ENCODE results near the gene FRMD6. TPM values are rescaled to one million over a fixed set of nuclear protein-coding genes. Genes with fewer than 3 reads are reported as not detected.
A peak's percentile ranks its signal among the peaks of the same experiment; 100 is the strongest.

FRMD6 gene
- total RNA-seq, 1 donor from 2014 or later, result 5.5 TPM

- peaks cover 3% of the 10 kb centered on the region for H3K9me3 Mint-ChIP-seq
- no peak for DNase-seq
- H3K4me1 Mint-ChIP-seq, result no peaks in the 10 kb centered on the region
- no peak overlapping the region for H3K27ac Mint-ChIP-seq
- H3K36me3 Mint-ChIP-seq (ENCODE audit: low read depth), result no peaks in the 10 kb centered on the region
- H3K27me3 Mint-ChIP-seq, result no peaks in the 10 kb centered on the region
- intact Hi-C loops (cut with micrococcal nuclease), result no loop called here
- H3K4me3 Mint-ChIP-seq, result no peak overlapping the region
Observed at GRCh38 chr14:51663783-51664326, 12.1 kb downstream of the FRMD6 start.

DNA sequence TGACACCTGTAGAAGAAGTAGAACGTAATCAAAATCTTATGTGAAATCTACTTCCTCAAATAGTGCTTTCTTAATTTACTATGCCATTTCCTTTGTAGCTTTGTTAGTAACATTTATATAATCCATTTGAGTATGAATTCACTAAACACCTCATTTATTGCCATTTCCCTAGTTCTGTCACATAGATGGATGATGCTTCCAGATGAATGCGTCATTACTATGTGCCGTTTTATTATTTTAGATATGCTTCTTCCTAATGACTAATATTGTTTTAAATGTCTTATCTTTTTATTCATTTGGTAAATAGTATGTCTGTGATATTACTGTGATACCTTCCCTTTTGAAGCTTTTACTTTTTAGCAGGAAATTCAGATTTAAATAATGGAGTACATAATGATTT lies 14.4 kb downstream of the FRMD6 start:
- Mint-ChIP-seq H3K27me3 (no peaks in the 10 kb centered on the region), H3K4me1 (no peaks in the 10 kb centered on the region), H3K36me3 (ENCODE audit: low read depth) (no peaks in the 10 kb centered on the region), H3K27ac (no peak overlapping the region), H3K9me3 (peaks cover 3% of the 10 kb centered on the region), H3K4me3 (no peak overlapping the region)
- no peak for DNase-seq
- intact Hi-C loops (cut with micrococcal nuclease), result no loop called here

- Mint-ChIP-seq H3K36me3 (ENCODE audit: low read depth) (no peaks in the 10 kb centered on the region), H3K4me3 (no peak overlapping the region), H3K4me1 (no peaks in the 10 kb centered on the region), H3K9me3 (peaks cover 3% of the 10 kb centered on the region), H3K27me3 (no peaks in the 10 kb centered on the region), H3K27ac (no peak overlapping the region)
- no peak for DNase-seq
- intact Hi-C loops (cut with micrococcal nuclease), result no loop called here
Observed at GRCh38 chr14:51666826-51667225, 15.1 kb downstream of the FRMD6 start.

DNA sequence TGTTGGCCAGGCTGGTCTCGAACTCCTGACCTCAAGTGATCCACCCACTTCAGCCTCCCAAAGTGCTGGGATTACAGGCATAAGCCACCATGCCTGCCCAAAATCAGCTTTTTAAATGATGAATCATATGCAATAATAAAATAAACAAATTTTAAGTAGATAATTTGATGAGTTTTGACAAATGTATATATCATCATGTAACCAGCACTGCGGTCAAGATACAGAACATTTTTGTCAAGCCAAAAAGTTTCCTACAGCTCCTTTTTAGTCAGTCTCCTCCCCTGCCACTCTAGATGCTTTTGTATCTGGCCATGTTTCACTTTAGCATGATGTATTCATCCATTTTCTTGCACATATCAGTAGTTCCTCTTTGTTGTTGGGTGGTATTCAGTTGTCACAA lies 17.2 kb downstream of the FRMD6 start:
- Mint-ChIP-seq H3K36me3 (ENCODE audit: low read depth) (no peaks in the 10 kb centered on the region), H3K4me3 (no peak overlapping the region), H3K27ac (no peak overlapping the region), H3K4me1 (no peaks in the 10 kb centered on the region), H3K27me3 (peaks cover 4% of the 10 kb centered on the region), H3K9me3 (peaks cover 3% of the 10 kb centered on the region)
- intact Hi-C loops (cut with micrococcal nuclease), result no loop called here
- no peak for DNase-seq

GRCh38 chr14:51674294-51675002 lies 22.7 kb downstream of the FRMD6 start:
- intact Hi-C loops (cut with micrococcal nuclease), result no loop called here
- no peak overlapping the region for H3K4me3 Mint-ChIP-seq
- H3K27me3 Mint-ChIP-seq, result peaks cover 6% of the 10 kb centered on the region
- no peak overlapping the region for H3K27ac Mint-ChIP-seq
- H3K4me1 Mint-ChIP-seq, result peaks cover 10% of the 10 kb centered on the region
- no peak for DNase-seq
- no peaks in the 10 kb centered on the region for H3K9me3 Mint-ChIP-seq
- no peaks in the 10 kb centered on the region for H3K36me3 Mint-ChIP-seq (ENCODE audit: low read depth)

- H3K4me1 Mint-ChIP-seq, result peaks cover 10% of the 10 kb centered on the region
- peaks cover 6% of the 10 kb centered on the region for H3K27me3 Mint-ChIP-seq
- H3K9me3 Mint-ChIP-seq, result no peaks in the 10 kb centered on the region
- DNase-seq, result no peak
- no peak overlapping the region for H3K4me3 Mint-ChIP-seq
- no peak overlapping the region for H3K27ac Mint-ChIP-seq
- intact Hi-C loops (cut with micrococcal nuclease), result loop anchor here (1.0 kb wide), 1 partner anchor 23 kb away; no protein-coding TSS in a partner anchor
- H3K36me3 Mint-ChIP-seq (ENCODE audit: low read depth), result no peaks in the 10 kb centered on the region
Observed at GRCh38 chr14:51676549-51676948, 24.8 kb downstream of the FRMD6 start.

DNA sequence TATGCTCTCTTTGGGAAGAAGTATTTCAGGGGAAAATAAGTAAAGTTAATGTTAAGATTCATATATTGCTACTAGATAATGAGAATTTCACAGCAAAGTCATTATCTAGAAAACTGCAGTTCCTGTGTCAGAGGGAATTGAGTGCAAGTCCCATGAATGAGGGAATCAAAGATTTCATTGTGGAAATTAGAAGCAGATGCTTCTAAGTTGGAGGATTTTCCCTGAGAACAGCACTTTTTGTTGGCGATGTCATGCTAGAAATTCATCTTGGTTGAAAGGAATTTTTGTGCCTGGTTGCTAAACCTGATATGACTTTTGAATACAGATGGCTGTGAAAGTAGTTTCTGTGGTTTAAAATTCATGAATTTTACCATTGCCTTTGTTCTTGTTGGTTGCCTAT lies 25.6 kb downstream of the FRMD6 start:
- intact Hi-C loops (cut with micrococcal nuclease), result no loop called here
- Mint-ChIP-seq H3K9me3 (no peaks in the 10 kb centered on the region), H3K27me3 (peaks cover 6% of the 10 kb centered on the region), H3K36me3 (ENCODE audit: low read depth) (no peaks in the 10 kb centered on the region), H3K4me3 (no peak overlapping the region), H3K27ac (no peak overlapping the region), H3K4me1 (peaks cover 10% of the 10 kb centered on the region)
- no peak for DNase-seq

GRCh38 chr14:51677738-51678137 lies 26.0 kb downstream of the FRMD6 start:
- Mint-ChIP-seq H3K4me1 (peaks cover 10% of the 10 kb centered on the region), H3K9me3 (no peaks in the 10 kb centered on the region), H3K27me3 (peaks cover 6% of the 10 kb centered on the region), H3K36me3 (ENCODE audit: low read depth) (no peaks in the 10 kb centered on the region), H3K27ac (no peak overlapping the region), H3K4me3 (no peak overlapping the region)
- intact Hi-C loops (cut with micrococcal nuclease), result no loop called here
- no peak for DNase-seq

DNA sequence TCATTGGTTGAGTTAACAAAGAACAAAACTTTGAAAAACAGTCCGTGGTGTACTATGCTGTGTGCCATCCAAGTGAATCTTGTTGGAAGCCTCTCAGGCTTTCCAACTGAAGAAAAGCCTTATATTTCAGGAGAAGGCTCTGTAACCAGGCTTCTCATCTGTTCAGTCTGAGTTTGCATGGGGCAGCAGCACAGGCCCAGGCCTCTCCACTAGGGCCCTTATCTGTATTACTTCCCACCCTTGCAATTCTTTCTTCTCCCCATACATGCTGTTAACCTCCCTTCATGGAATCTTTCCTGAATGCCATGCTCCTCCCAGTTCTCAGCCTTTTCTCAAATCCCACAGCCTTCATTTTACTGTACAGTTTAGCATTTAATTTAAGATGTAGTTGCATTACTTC lies 28.3 kb downstream of the FRMD6 start:
- Mint-ChIP-seq H3K27ac (no peak overlapping the region), H3K9me3 (no peaks in the 10 kb centered on the region), H3K4me1 (peaks cover 10% of the 10 kb centered on the region), H3K27me3 (no peaks in the 10 kb centered on the region), H3K4me3 (no peak overlapping the region), H3K36me3 (ENCODE audit: low read depth) (no peaks in the 10 kb centered on the region)
- intact Hi-C loops (cut with micrococcal nuclease), result no loop called here
- DNase-seq, result no peak

DNA sequence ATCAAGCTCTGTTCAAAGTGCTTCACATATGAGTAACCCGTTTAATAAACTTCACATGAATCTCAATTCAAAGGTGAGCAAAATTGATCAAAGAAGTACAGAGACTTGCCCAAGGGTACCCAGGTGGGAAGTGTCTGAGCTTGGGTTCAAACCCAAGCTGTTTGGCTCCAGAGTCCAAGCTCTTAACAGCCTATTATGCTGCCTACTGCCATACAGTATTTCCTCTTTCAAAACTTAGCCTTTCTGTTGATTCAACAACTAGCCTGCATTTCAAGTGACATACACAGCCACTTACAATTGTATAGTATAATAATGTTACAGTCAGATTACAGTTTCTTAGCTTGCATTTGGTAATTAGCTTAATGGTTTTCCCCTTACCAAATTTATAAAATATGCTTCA lies 29.7 kb downstream of the FRMD6 start:
- DNase-seq, result no peak
- Mint-ChIP-seq H3K27me3 (no peaks in the 10 kb centered on the region), H3K9me3 (no peaks in the 10 kb centered on the region), H3K4me3 (no peak overlapping the region), H3K27ac (no peak overlapping the region), H3K36me3 (ENCODE audit: low read depth) (no peaks in the 10 kb centered on the region), H3K4me1 (peaks cover 10% of the 10 kb centered on the region)
- intact Hi-C loops (cut with micrococcal nuclease), result no loop called here

GRCh38 chr14:51682411-51682810 lies 30.7 kb downstream of the FRMD6 start:
- Mint-ChIP-seq H3K27me3 (no peaks in the 10 kb centered on the region), H3K36me3 (ENCODE audit: low read depth) (no peaks in the 10 kb centered on the region), H3K4me3 (no peak overlapping the region), H3K4me1 (peaks cover 5% of the 10 kb centered on the region), H3K27ac (no peak overlapping the region), H3K9me3 (no peaks in the 10 kb centered on the region)
- intact Hi-C loops (cut with micrococcal nuclease), result no loop called here
- no peak for DNase-seq

GRCh38 chr14:51684760-51685159 lies 33.0 kb downstream of the FRMD6 start:
- H3K4me1 Mint-ChIP-seq, result no peaks in the 10 kb centered on the region
- peaks cover 2% of the 10 kb centered on the region for H3K27me3 Mint-ChIP-seq
- intact Hi-C loops (cut with micrococcal nuclease), result no loop called here
- no peaks in the 10 kb centered on the region for H3K9me3 Mint-ChIP-seq
- no peak for DNase-seq
- no peaks in the 10 kb centered on the region for H3K36me3 Mint-ChIP-seq (ENCODE audit: low read depth)
- no peak overlapping the region for H3K27ac Mint-ChIP-seq
- H3K4me3 Mint-ChIP-seq, result no peak overlapping the region

DNA sequence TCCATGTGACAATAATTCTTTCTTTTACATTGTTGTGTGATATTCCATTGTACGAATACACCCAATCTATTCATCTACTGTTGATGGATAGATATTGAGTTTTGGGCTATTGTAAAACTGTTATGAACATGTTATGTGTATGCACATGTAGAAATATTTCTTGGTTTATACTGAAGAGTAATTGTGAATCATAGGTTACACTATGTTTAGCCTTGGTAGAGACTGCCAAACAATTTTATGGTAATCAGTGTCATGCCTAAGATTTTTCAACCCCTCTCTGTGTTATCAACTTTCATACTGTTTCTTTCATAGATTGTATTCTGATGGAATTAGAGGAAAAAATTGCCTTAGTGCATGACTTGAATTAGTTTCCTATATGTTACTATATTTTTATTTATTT lies 39.5 kb downstream of the FRMD6 start:
- Mint-ChIP-seq H3K27ac (no peak overlapping the region), H3K4me1 (no peaks in the 10 kb centered on the region)

DNA sequence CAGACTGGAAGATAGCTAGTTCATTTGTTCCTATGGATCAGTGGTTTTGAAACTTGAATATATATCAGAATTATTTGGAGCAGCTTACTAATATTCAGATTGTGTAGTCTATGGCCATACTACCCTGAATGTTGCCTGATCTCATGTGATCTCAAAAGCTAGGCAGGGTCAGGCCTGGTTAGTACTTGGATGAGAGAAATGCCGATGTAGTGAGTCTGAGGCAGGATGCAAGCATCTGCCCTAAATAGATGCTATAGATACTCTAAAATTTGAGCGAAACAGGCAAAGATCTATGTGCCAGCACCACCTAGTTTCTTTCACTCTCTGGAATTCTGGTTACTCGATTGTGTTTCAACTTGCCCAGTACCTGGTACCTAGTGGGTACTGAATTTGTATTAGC lies 40.9 kb downstream of the FRMD6 start:
- H3K36me3 Mint-ChIP-seq (ENCODE audit: low read depth), result no peaks in the 10 kb centered on the region
- H3K4me3 Mint-ChIP-seq, result no peak overlapping the region

More for the DNA sequence above, 39.5 kb downstream of the FRMD6 start:
- no peaks in the 10 kb centered on the region for H3K9me3 Mint-ChIP-seq
- no peaks in the 10 kb centered on the region for H3K36me3 Mint-ChIP-seq (ENCODE audit: low read depth)
- H3K27me3 Mint-ChIP-seq, result peaks cover 2% of the 10 kb centered on the region
- intact Hi-C loops (cut with micrococcal nuclease), result no loop called here
- DNase-seq, result no peak
- no peak overlapping the region for H3K4me3 Mint-ChIP-seq

DNA sequence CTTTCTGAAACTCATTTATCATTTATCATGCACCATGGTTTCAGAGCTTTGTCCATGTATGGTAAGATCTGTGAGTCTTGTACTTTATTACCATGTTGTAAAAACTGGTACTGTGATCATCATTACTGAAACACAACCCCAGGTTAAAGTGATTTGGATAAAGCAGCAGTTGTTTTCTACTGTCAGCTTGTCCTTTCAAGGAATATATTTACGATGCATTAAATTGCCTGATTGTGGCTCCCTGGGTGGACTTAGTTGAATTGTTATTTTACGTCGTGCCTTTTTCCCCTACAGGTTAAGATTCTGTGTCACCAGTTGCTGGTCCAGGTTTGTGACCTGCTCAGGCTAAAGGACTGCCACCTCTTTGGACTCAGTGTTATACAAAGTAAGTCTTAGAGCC lies 46.1 kb downstream of the FRMD6 start:
- H3K4me3 Mint-ChIP-seq, result no peak overlapping the region
- DNase-seq, result peak; percentile 34
- intact Hi-C loops (cut with micrococcal nuclease), result no loop called here
- peaks cover 2% of the 10 kb centered on the region for H3K27me3 Mint-ChIP-seq
- H3K4me1 Mint-ChIP-seq, result no peaks in the 10 kb centered on the region
- no peaks in the 10 kb centered on the region for H3K36me3 Mint-ChIP-seq (ENCODE audit: low read depth)
- no peak overlapping the region for H3K27ac Mint-ChIP-seq
- H3K9me3 Mint-ChIP-seq, result no peaks in the 10 kb centered on the region

More for the DNA sequence above, 40.9 kb downstream of the FRMD6 start:
- DNase-seq, result no peak
- H3K9me3 Mint-ChIP-seq, result no peaks in the 10 kb centered on the region
- no peak overlapping the region for H3K27ac Mint-ChIP-seq
- intact Hi-C loops (cut with micrococcal nuclease), result no loop called here
- H3K27me3 Mint-ChIP-seq, result peaks cover 4% of the 10 kb centered on the region
- H3K4me1 Mint-ChIP-seq, result no peaks in the 10 kb centered on the region

All from activated CD4-positive, alpha-beta T cell treated with anti-CD3 and anti-CD28 coated beads, Interleukin-2, amount 10 ng/mL, durations not matched to agents 24 days and 14 days (primary cell).